SK-N-SH (cell line): ENCODE measurements around the gene PGF. TPM values are rescaled to one million over a fixed set of nuclear protein-coding genes. Genes with fewer than 3 reads are reported as not detected.

Source experiments
- CTCF ChIA-PET: fragments of 300-600, 350-600 bp; formaldehyde crosslinking; extraction: SDS; loops from one replicate; lab custom pipeline; 2021; lab: Yijun Ruan, JAX
- POLR2A ChIA-PET: fragments of 350-600 bp; sonication (Branson Sonifier 250); formaldehyde crosslinking; extraction: SDS; loops from one replicate; lab custom pipeline; 2020; ENCODE audit warnings: antibody characterized with exemption, inconsistent platforms; lab: Yijun Ruan, JAX
- DNase-seq: peaks from one replicate; pipeline ENCODE4 v3.0.0; 2012
- H2AFZ ChIP-seq: fragments of 200-600 bp; sonication (generic); 2 replicates; pipeline ENCODE4 v1.8.1; 2016; ENCODE audit warnings: antibody characterized with exemption, mild to moderate bottlenecking, low read depth
- H3F3A ChIP-seq: fragments of 200-600 bp; sonication (generic); replicated peaks from 2 replicates; pipeline ENCODE3; 2016; ENCODE audit warnings: antibody characterized with exemption, mild to moderate bottlenecking; ENCODE audit not compliant: insufficient read depth
- H3K27ac ChIP-seq, 2 experiments: fragments of 200-500 bp in 1 of 2; fragments of 200-600 bp in 1 of 2; sonication (Bioruptor generic) in 1 of 2; sonication (generic), shearing (Covaris generic) in 1 of 2; 2 replicates each; pipeline versions ENCODE4 v1.5.1 to v1.6.1; 2014 to 2016; ENCODE audit warnings: low read depth in 2 of 2, inconsistent platforms in 1 of 2, low read length in 1 of 2, mild to moderate bottlenecking in 1 of 2, mixed read lengths in 1 of 2
- H3K27me3 ChIP-seq: fragments of 200-600 bp; sonication (generic), shearing (Covaris generic); 2 replicates; pipeline ENCODE4 v1.6.1; 2016; ENCODE audit warnings: mixed run types; ENCODE audit not compliant: insufficient read depth
- H3K36me3 ChIP-seq, 2 experiments: fragments of 200-500 bp in 1 of 2; fragments of 200-600 bp in 1 of 2; sonication (Bioruptor generic) in 1 of 2; sonication (generic) in 1 of 2; replicated peaks in 1 of 2; 2 replicates each; pipeline versions ENCODE3 to v1.5.1; 2014 to 2016; ENCODE audit warnings: low read length in 1 of 2, mild to moderate bottlenecking in 1 of 2; ENCODE audit not compliant: insufficient read depth in 2 of 2, control insufficient read depth in 1 of 2
- H3K4me1 ChIP-seq, 2 experiments: fragments of 200-500 bp in 1 of 2; fragments of 200-600 bp in 1 of 2; sonication (Bioruptor generic) in 1 of 2; sonication (generic), shearing (Covaris generic) in 1 of 2; 2 replicates each; pipeline versions ENCODE4 v1.5.1 to v1.6.1; 2014 to 2016; ENCODE audit warnings: low read depth in 1 of 2, low read length in 1 of 2, mixed run types in 1 of 2; ENCODE audit not compliant: insufficient read depth in 2 of 2, control insufficient read depth in 1 of 2
- H3K4me2 ChIP-seq: fragments of 200-600 bp; sonication (generic), shearing (Covaris generic); 2 replicates; pipeline ENCODE4 v1.6.1; 2017; ENCODE audit warnings: mixed run types
- H3K4me3 ChIP-seq, 2 experiments: fragments of 200-500 bp in 1 of 2; fragments of 200-600 bp in 1 of 2; sonication (Bioruptor generic) in 1 of 2; sonication (generic), shearing (Covaris generic) in 1 of 2; 2 replicates each; pipeline versions ENCODE4 v1.5.1 to v1.8.1; 2014 to 2016; ENCODE audit warnings: low read depth in 2 of 2, inconsistent platforms in 1 of 2, low read length in 1 of 2, mild to moderate bottlenecking in 1 of 2, mixed read lengths in 1 of 2, moderate library complexity in 1 of 2
- H3K79me2 ChIP-seq: fragments of 200-600 bp; sonication (generic); 2 replicates; pipeline ENCODE4 v1.8.1; 2017; ENCODE audit warnings: mild to moderate bottlenecking; ENCODE audit not compliant: insufficient read depth
- H3K9ac ChIP-seq: fragments of 200-600 bp; sonication (generic); 2 replicates; pipeline ENCODE4 v1.6.1; 2017; ENCODE audit warnings: mixed run types
- H3K9me2 ChIP-seq: fragments of 200-600 bp; sonication (generic); 2 replicates; pipeline ENCODE4 v1.6.1; 2017; ENCODE audit warnings: mixed run types
- H3K9me3 ChIP-seq: fragments of 200-600 bp; sonication (generic); 2 replicates; pipeline ENCODE4 v1.6.1; 2017; ENCODE audit warnings: mixed run types, mild to moderate bottlenecking, moderate library complexity
- H4K20me1 ChIP-seq: fragments of 200-600 bp; sonication (generic); 2 replicates; pipeline ENCODE4 v1.6.1; 2017; ENCODE audit warnings: mild to moderate bottlenecking, mixed run types; ENCODE audit not compliant: insufficient read depth
- CHD2 ChIP-seq: fragments of 150-350 bp; IDR thresholded peaks from 2 replicates; pipeline ENCODE4 v1.6.1; 2018; ENCODE audit warnings: low read length; ENCODE audit not compliant: partially characterized antibody
- ELF1 ChIP-seq: IDR thresholded peaks from 2 replicates; pipeline ENCODE4 v1.4.0; 2012
- FOSL2 ChIP-seq: IDR thresholded peaks from 2 replicates; pipeline ENCODE4 v1.4.0; 2012; ENCODE audit warnings: low read depth, mild to moderate bottlenecking, moderate library complexity, borderline replicate concordance
- GATA2 ChIP-seq: sonication (generic); formaldehyde crosslinking; IDR thresholded peaks from 2 replicates; pipeline ENCODE4 v1.5.0; 2020; ENCODE audit warnings: mild to moderate bottlenecking, missing genetic modification reagents
- MEF2A ChIP-seq: IDR thresholded peaks from 2 replicates; pipeline ENCODE4 v1.4.0; 2012; ENCODE audit warnings: low read depth, borderline replicate concordance
- MXI1 ChIP-seq: IDR thresholded peaks from 2 replicates; pipeline ENCODE4 v1.6.1; 2012; ENCODE audit warnings: mild to moderate bottlenecking, low read depth, low read length, improper control_type of control experiment
- NFIC ChIP-seq: IDR thresholded peaks from 2 replicates; pipeline ENCODE4 v1.4.0; 2012; ENCODE audit warnings: borderline replicate concordance
- RAD21 ChIP-seq: IDR thresholded peaks from 2 replicates; pipeline ENCODE4 v1.6.1; 2012; ENCODE audit warnings: mild to moderate bottlenecking, low read length
- SIN3A ChIP-seq: IDR thresholded peaks from 2 replicates; pipeline ENCODE4 v1.6.1; 2012; ENCODE audit warnings: low read depth, mild to moderate bottlenecking, low read length, moderate library complexity, borderline replicate concordance
- SMC3 ChIP-seq: IDR thresholded peaks from 2 replicates; pipeline ENCODE4 v1.6.1; 2012; ENCODE audit warnings: low read depth, low read length, improper control_type of control experiment
- TAF1 ChIP-seq: IDR thresholded peaks from 2 replicates; pipeline ENCODE4 v1.6.1; 2012; ENCODE audit warnings: low read depth, mild to moderate bottlenecking, low read length, moderate library complexity, borderline replicate concordance
- TCF12 ChIP-seq: IDR thresholded peaks from 2 replicates; pipeline ENCODE4 v1.4.0; 2012
- TEAD4 ChIP-seq: IDR thresholded peaks from 2 replicates; pipeline ENCODE4 v1.4.0; 2012; ENCODE audit warnings: mild to moderate bottlenecking, borderline replicate concordance; ENCODE audit not compliant: insufficient read depth
- YY1 ChIP-seq: IDR thresholded peaks from 2 replicates; pipeline ENCODE4 v1.4.0; 2012; ENCODE audit warnings: low read depth, mild to moderate bottlenecking
- WGBS: methylation state at CpG from one replicate; pipeline ENCODE4 v1.1.6; 2017; ENCODE audit warnings: low lambda C conversion rate; 5-methylcytosine and 5-hydroxymethylcytosine counted together
- polyA plus RNA-seq, 3 experiments: library from polyadenylated mRNA; depleted of rRNA; stranded (reverse); fragments of >200 nt; gene quantifications; 2 replicates each; pipeline ENCODE4 v1.2.3, GENCODE V29; 2012
- TF ChIP-seq, protein P1 (sequence below): IDR thresholded peaks from 2 replicates; pipeline ENCODE4 v1.4.0; 2012; ENCODE audit warnings: low read depth, borderline replicate concordance
- TF ChIP-seq, protein P2 (sequence below): IDR thresholded peaks from 2 replicates; pipeline ENCODE4 v1.6.1; 2012; ENCODE audit warnings: mild to moderate bottlenecking, low read depth, low read length, moderate library complexity
- TF ChIP-seq, protein P3 (sequence below): IDR thresholded peaks from 2 replicates; pipeline ENCODE4 v1.4.0; 2012; ENCODE audit warnings: low read depth
- TF ChIP-seq, protein P4 (sequence below): fragments of 150-350 bp; IDR thresholded peaks from 2 replicates; pipeline ENCODE4 v1.6.1; 2017; ENCODE audit warnings: antibody characterized with exemption, low read length, low read depth, borderline replicate concordance
- TF ChIP-seq, protein P5 (sequence below): fragments of 200-600 bp; sonication (generic); IDR thresholded peaks from 2 replicates; pipeline ENCODE4 v1.6.1; 2017; ENCODE audit warnings: antibody characterized with exemption, mild to moderate bottlenecking, moderate library complexity

The PGF gene
- polyA plus RNA-seq, 1 of the 3 experiments (the other 2 are of a cell fraction): 4.4 TPM

DNA sequence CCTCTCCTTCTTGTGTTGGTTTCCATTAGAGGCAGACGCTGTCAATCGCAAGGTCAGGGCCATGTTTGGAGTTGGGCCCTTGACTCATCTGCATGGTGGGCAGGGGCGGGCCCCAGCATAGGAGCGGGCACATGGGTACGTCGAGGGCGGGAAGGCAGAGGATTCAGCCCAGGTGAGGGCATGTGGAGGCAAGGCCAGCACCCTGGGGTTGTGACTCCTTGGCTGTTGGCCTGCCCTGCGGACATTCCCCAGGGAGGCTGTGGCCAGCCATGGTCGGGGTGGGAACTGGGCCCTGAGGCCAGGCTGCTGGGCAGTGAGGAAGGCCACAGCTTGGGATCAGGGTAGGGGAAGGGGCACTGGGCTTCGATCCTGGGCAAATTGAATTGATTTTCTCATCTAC lies 42.6 kb downstream of the PGF start:
- POLR2A ChIA-PET: no interaction called here
- no peak overlapping the region for H3K4me2 ChIP-seq

DNA sequence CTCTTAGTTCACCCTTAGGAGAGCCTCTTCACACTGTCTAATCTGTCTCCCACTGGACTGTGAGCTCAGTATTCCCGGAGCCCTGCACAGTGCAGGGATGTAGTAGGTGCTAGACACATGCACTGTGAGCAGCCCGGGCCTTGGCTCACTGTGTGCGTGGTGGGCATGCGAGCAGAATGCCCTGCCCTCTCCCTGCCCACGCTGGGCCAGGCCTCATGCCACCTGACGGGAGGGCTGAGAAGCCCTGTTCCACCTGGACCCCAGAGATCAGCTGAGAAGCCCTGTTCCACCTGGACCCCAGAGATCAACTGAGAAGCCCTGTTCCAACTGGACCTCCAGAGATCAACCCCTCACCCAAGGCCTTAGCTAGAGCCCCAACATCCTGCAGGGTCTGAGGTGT lies 43.3 kb downstream of the PGF start:
- Histone ChIP-seq H3K4me1 (no peaks in the 10 kb centered on the region; a peak in 1 of 4 replicates), H2AFZ (no peak overlapping the region), H3K9me3 (no peaks in the 10 kb centered on the region), H3K79me2 (no peaks in the 10 kb centered on the region), H3K27me3 (no peaks in the 10 kb centered on the region), H3K9ac (no peak overlapping the region), H3K27ac (no peak overlapping the region), H4K20me1 (no peaks in the 10 kb centered on the region), H3F3A (peaks cover 2% of the 10 kb centered on the region), H3K36me3 (no peaks in the 10 kb centered on the region), H3K4me2 (no peak overlapping the region), H3K9me2 (no peaks in the 10 kb centered on the region), H3K4me3 (no peak overlapping the region)
- 100% methylated on average over 1 of the region's 6 CpGs for WGBS
- POLR2A ChIA-PET: interaction anchor here (1.8 kb wide), 1 partner anchor 11 kb away, joined by 4 read pairs; the partner anchor contains the start of gene RPS6KL1
- DNase-seq: no peak
- CTCF ChIA-PET: interaction anchor here (1.6 to 26.0 kb wide), 4 partner anchors 18 to 392 kb away, joined by 6 to 537 read pairs (median 74); no protein-coding TSS in a partner anchor
- TF ChIP-seq MXI1: no peak
- TF ChIP-seq, protein P1, sequence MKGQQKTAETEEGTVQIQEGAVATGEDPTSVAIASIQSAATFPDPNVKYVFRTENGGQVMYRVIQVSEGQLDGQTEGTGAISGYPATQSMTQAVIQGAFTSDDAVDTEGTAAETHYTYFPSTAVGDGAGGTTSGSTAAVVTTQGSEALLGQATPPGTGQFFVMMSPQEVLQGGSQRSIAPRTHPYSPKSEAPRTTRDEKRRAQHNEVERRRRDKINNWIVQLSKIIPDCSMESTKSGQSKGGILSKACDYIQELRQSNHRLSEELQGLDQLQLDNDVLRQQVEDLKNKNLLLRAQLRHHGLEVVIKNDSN: no peak
- TF ChIP-seq TCF12: no peak
- no peak for TF ChIP-seq CHD2
- no peak for TF ChIP-seq TAF1
- no peak for TF ChIP-seq YY1
- TF ChIP-seq, protein P2, sequence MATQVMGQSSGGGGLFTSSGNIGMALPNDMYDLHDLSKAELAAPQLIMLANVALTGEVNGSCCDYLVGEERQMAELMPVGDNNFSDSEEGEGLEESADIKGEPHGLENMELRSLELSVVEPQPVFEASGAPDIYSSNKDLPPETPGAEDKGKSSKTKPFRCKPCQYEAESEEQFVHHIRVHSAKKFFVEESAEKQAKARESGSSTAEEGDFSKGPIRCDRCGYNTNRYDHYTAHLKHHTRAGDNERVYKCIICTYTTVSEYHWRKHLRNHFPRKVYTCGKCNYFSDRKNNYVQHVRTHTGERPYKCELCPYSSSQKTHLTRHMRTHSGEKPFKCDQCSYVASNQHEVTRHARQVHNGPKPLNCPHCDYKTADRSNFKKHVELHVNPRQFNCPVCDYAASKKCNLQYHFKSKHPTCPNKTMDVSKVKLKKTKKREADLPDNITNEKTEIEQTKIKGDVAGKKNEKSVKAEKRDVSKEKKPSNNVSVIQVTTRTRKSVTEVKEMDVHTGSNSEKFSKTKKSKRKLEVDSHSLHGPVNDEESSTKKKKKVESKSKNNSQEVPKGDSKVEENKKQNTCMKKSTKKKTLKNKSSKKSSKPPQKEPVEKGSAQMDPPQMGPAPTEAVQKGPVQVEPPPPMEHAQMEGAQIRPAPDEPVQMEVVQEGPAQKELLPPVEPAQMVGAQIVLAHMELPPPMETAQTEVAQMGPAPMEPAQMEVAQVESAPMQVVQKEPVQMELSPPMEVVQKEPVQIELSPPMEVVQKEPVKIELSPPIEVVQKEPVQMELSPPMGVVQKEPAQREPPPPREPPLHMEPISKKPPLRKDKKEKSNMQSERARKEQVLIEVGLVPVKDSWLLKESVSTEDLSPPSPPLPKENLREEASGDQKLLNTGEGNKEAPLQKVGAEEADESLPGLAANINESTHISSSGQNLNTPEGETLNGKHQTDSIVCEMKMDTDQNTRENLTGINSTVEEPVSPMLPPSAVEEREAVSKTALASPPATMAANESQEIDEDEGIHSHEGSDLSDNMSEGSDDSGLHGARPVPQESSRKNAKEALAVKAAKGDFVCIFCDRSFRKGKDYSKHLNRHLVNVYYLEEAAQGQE: no peak
- TF ChIP-seq TEAD4: no peak
- TF ChIP-seq NFIC: no peak
- TF ChIP-seq, protein P3, sequence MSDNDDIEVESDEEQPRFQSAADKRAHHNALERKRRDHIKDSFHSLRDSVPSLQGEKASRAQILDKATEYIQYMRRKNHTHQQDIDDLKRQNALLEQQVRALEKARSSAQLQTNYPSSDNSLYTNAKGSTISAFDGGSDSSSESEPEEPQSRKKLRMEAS: no peak

More for the DNA sequence above, 42.6 kb downstream of the PGF start:
- H4K20me1 ChIP-seq: no peaks in the 10 kb centered on the region
- H2AFZ ChIP-seq: no peak overlapping the region
- H3K27me3 ChIP-seq: no peaks in the 10 kb centered on the region
- no peaks in the 10 kb centered on the region for H3K9me2 ChIP-seq
- peaks cover 2% of the 10 kb centered on the region for H3F3A ChIP-seq
- H3K27ac ChIP-seq: no peak overlapping the region
- no peaks in the 10 kb centered on the region for H3K36me3 ChIP-seq
- 91% methylated on average over 8 of the region's 10 CpGs for WGBS
- no peaks in the 10 kb centered on the region for H3K79me2 ChIP-seq
- no peak overlapping the region for H3K9ac ChIP-seq
- CTCF ChIA-PET: interaction anchor here (1.2 to 26.0 kb wide), 4 partner anchors 8 to 391 kb away, joined by 3 to 537 read pairs (median 15); no protein-coding TSS in a partner anchor
- H3K4me3 ChIP-seq: no peak overlapping the region
- no peaks in the 10 kb centered on the region for H3K9me3 ChIP-seq
- no peak for DNase-seq
- TF ChIP-seq SMC3: no peak
- no peak for TF ChIP-seq ELF1
- no peak for TF ChIP-seq MEF2A
- no peak for TF ChIP-seq FOSL2
- no peak for TF ChIP-seq SIN3A
- TF ChIP-seq, protein P4, sequence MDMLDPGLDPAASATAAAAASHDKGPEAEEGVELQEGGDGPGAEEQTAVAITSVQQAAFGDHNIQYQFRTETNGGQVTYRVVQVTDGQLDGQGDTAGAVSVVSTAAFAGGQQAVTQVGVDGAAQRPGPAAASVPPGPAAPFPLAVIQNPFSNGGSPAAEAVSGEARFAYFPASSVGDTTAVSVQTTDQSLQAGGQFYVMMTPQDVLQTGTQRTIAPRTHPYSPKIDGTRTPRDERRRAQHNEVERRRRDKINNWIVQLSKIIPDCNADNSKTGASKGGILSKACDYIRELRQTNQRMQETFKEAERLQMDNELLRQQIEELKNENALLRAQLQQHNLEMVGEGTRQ: no peak
- no peak for TF ChIP-seq YY1
- no peak for TF ChIP-seq CHD2
- TF ChIP-seq, protein P3: no peak
- TF ChIP-seq, protein P5, sequence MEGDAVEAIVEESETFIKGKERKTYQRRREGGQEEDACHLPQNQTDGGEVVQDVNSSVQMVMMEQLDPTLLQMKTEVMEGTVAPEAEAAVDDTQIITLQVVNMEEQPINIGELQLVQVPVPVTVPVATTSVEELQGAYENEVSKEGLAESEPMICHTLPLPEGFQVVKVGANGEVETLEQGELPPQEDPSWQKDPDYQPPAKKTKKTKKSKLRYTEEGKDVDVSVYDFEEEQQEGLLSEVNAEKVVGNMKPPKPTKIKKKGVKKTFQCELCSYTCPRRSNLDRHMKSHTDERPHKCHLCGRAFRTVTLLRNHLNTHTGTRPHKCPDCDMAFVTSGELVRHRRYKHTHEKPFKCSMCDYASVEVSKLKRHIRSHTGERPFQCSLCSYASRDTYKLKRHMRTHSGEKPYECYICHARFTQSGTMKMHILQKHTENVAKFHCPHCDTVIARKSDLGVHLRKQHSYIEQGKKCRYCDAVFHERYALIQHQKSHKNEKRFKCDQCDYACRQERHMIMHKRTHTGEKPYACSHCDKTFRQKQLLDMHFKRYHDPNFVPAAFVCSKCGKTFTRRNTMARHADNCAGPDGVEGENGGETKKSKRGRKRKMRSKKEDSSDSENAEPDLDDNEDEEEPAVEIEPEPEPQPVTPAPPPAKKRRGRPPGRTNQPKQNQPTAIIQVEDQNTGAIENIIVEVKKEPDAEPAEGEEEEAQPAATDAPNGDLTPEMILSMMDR: no peak
- TF ChIP-seq GATA2 (CRISPR knock-in tag): no peak
- TF ChIP-seq RAD21: no peak
- no peaks in the 10 kb centered on the region; a peak in 1 of 4 replicates for H3K4me1 ChIP-seq
